Activated naive CD4-positive, alpha-beta T cell (primary cell): ENCODE data around the gene C12orf42.
"Not testable (repeated sequence)": the region's sequence is repeated elsewhere in the genome, so short reads cannot be mapped to it uniquely, and the experiment has no call there.

Experiments
- DNase-seq, 4 experiments: peaks; one replicate each; lab custom pipeline; 2025; lab: John Stamatoyannopoulos, UW

The C12orf42 gene

DNA sequence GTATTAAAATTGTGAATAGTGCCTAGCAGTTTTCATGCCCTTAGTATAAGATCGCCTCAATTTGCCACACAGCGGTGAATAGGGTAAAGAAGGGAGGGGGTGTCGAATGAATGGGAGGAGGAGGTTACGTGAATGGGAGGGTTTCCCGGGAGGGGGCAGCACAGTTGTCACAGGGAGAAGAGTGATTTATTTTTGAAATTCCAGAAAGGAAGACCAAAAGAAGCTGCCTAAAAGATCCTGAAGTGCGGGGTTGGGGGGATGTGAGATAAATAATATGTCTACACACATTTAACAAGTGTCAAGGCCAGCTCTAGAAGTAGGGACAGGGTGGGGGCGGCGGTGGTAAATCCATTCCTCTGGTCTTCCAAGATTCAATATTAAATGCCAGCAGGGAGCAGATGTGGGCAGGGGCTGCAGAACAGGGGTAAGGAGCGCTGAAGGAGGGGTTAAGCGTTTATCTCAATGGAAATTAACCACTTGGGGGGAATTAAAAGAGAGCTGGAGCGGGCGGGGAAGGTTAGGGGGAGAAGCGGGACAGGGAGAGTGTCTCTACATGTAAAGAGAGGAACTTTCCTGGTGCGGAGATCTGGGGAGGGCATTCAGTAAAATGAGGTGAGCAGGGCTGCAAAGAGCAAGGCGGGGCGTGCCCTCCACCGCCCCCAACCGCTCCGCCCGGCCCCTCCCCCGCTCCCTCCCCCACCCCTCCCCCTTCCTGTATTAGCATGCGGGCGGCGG lies 867 bp downstream of the C12orf42 start:
- no peak for DNase-seq

DNA sequence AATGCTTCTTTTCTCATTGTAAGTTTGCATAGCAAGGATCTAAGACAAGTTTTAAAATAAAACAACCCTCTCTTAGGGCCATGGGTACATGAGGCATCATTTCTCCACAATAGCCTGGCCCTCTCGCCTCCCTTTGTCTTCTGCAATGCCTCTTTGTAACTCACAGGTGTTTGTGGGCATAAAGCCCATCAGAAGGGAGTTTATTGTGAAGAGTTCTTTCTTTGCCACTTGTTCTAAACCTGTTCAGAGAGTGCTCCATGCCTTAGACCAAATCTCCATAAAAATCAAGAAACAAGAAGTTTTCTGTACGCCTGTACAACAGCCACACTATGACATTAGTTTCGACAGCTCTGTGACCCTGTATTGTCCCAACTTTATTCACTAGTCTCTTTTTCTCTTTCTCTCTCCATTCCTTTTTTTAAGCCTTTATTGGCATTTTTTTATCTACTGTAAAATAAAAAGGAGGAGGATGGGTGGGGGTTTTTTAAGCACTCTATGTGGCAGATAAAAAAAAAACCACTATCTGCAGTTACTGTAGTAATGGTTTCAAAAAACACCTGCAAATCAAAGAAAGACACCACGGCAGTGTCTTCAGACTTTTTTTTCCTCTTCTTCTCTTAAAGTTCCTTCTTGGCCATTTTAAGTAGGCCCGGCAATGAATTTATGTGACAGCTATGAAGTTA lies 1.6 kb downstream of the C12orf42 start:
- no peak for DNase-seq

DNA sequence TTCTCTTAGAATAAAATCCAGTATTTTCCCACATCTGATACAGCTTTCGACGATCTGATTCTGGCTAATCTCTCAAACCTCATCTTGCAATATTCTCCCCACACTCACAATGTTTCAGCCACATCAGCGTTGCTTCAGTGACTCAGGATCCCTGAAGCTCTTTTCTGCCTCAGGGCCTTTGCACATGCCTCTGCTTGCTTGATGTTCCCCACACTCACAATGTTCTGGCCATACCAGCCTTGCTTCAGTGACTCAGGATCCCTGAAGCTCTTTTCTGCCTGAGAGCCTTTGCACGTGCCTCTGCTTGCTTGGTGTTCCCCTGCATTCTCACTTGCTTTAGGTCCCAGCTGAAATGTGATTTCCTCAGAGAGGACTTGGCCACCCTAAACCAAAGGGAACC lies 2.6 kb downstream of the C12orf42 start:
- DNase-seq = no peak

DNA sequence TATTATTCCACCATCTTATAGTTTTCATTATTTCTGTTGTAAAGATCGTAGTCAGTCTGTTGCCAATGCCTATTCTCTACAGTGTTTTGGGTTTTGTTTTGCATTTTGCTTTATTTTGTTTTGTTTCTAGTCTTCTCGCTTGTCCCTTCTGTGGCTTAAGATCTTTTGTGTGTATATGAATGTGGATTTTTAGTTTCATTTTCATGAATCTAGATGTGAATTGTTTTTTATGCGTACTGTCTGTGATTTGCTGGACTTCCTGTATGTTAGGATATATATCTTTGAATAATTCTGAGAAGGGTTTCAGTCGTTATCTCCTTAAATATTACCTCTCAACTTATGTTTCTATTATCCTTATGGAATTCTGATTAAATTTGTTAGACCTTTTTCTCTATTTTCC lies 13.4 kb downstream of the C12orf42 start:
- DNase-seq = no peak

DNA sequence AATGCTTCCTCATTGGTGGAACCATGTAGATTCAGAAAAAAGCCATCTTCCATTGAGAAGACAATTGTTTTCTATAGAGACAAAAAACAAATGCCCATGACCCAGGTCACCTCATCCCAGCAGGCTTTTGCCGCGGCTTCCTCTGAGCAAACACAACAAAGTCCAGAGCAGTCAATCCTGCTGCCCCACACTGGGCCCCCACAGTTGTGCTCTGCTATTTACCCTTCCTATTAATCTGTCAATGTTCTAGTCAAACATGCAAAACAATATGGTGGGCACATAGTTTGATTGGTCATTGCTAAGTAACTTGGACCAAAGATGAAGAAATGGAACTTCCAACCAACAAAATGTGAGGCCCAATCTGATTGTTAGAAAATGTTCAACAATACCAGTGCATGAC lies 20.7 kb downstream of the C12orf42 start:
- no peak for DNase-seq

DNA sequence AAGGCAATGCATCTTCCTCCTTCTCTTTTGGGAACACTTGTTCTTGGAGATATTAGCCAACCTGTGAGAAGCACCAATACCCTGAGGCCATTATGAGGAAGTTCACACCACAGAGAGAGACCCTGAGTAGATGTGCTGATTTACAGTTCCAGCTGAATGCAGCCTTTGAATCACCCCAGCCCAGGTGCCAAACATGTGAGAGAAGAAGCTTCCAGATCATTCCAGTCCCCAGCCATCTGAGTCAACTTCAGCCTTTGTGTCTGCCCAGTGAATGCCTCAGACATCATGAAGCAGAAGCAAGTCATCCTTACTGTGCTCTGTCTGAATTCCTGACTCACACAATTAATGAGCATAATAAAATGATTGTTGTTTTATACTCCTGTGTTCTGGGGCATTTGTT lies 25.1 kb downstream of the C12orf42 start:
- no peak for DNase-seq

DNA sequence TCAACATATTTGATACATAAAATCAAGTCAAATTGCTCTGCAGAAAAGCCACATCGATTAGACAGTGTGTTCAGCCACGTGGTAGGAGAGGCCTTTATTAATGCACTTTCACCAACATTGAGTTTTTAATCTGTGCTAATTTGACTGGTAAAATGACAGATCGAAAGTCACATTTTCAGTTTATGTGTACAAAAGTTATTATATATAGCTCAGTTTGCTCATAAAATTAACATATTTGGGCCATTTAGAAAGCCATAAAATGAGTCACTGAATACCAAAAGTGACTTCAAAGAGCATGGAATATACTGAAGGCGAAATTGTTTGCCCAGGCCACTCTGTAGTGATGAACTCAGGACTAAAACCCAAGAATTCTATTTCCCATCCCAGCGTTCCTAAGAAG lies 26.0 kb downstream of the C12orf42 start:
- DNase-seq = no peak

DNA sequence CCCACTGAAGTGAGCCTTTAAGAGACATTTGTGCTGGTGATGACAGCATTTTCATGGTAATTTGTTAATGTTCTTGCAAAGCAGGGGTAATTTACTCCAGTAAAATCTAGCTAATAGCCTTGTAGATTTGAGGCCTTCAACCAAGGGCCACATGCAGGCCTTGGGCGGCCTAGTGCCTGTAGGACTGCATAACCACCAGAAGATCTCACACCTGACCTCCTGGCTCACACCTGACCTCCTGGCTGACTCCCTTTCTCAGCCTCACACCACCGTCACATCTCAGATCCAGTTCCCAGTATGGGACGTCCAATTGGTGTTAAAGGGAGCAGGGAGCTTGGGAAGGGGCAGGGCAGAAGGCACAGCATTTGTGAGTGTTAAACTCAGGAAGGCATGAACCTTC lies 26.9 kb downstream of the C12orf42 start:
- no peak for DNase-seq

- no peak for DNase-seq
Observed at GRCh38 chr12:103462675-103463074, 33.1 kb downstream of the C12orf42 start.

GRCh38 chr12:103457471-103457870 lies 38.3 kb downstream of the C12orf42 start:
- DNase-seq = no peak

DNA sequence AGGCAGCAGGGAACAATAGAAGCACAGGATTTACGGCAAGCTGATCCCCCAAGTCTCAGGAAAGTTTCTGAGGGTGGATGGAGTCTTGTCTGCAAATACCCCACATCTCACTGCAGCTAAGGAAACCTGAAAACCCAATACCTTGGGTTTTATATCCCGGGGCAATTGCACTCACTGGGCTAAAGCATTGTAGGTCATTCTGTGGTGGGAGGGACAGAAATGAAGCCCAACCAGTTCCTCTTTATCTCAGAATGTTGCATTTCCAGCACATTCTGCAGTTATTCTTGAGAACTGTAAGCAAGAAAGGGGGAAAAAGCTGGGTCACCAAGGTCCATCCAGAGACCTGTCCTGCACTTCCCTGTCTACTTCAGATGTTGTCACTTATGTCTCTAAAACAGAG lies 39.8 kb downstream of the C12orf42 start:
- no peak for DNase-seq

GRCh38 chr12:103455020-103455763 lies 40.6 kb downstream of the C12orf42 start:
- DNase-seq = no peak

DNA sequence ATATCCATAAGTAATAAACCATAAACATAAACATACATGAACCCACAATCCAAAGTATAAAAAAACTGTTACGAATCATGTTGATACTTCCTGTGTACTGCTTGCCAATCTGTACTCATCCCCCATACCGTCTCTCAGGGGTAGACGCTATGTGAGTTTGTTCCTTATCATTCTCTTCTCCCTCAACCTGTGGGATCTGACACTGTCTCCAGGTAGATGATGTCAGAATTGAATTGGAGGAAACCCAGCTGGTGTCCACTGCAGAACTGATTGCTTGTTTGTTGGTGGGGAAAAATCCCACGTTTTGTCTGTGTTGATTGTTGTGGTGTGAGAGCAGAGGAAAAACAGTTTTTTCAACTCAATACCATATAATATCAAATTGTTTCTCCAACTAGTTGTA lies 50.8 kb downstream of the C12orf42 start:
- no peak for DNase-seq

DNA sequence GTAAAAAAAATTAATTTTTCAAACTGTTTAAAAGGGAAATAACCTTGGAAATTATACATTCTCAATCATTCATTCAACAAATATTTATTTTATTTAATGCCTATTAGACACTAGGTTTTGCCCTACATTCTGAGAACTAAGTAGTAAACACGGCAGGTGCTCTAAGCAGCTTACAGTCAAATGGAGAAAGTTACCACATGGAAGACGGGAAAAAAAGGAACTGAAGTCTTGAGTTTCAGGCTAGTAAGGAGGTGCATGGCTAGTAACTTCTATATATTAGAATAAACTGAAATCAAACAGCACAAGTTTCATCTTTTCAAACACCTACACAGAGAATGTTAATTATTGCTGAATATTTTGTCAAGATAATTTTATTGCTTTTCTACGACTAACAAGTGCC lies 52.9 kb downstream of the C12orf42 start:
- DNase-seq = no peak

GRCh38 chr12:103442182-103442555 lies 53.6 kb downstream of the C12orf42 start:
- DNase-seq = no peak

DNA sequence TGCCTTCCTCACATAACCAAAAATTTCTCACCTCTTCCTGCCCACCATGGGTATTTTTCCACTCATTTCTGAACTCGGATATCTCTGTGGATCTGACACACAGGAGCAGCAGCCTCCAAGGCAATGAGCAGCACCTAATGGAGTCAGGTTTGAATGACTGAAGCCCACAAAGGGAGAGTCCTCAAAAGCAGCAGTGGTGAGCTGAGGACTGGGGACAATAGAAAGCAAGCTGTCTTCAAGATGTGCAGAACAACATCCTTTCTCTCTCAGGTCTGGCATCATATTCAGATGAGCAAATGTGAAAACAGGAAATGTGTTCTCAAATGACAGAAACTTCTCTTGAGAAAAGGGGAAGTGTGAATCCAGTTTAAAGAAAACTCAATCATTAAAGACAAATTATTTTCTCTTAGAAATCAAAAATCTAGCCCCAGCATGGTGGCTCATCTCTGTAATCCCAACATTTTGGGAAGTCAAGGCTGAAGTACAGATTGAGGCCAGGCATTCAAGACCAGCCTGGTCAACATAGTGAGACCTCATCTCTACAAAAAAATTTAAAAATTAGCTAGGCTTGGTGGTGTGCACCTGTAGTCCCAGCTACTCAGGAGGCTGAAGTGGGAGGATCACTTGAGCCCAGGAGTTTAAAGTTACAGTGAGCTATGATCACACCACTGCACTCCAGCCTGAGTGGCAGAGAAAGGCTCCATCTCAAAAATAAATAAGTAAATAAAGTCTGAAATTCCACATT lies 54.2 kb downstream of the C12orf42 start:
- DNase-seq = peak in 1 of 4 experiments; percentile 1

DNA sequence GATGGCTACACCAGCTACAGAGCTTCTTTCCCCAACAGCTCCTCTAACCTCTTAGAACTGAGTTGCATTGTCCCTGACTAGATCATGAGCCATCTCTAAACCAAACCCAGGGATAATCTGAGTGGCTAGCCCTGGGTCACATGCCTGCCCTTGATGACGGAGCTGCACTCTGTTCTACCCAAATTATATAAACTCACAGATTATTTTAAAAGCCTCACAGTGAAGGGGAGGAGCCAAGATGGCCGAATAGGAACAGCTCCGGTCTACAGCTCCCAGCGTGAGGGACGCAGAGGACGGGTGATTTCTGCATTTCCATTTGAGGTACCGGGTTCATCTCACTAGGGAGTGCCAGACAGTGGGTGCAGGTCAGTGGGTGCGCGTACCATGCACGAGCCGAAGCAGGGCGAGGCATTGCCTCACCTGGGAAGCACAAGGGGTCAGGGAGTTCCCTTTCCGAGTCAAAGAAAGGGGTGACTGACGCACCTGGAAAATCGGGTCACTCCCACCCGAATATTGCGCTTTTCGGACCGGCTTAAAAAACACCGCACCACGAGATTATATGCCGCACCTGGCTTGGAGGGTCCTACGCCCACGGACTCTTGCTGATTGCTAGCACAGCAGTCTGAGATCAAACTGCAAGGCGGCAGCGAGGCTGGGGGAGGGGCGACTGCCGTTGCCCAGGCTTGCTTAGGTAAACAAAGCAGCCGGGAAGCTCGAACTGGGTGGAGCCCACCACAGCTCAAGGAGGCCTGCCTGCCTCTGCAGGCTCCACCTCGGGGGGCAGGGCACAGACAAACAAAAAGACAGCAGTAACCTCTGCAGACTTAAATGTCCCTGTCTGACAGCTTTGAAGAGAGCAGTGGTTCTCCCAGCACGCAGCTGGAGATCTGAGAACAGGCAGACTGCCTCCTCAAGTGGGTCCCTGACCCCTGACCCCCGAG lies 61.3 kb downstream of the C12orf42 start:
- DNase-seq = peak in 1 of 4 experiments; percentile 7

- no peak for DNase-seq
Observed at GRCh38 chr12:103431950-103432349, 63.8 kb downstream of the C12orf42 start.

GRCh38 chr12:103431387-103431786 lies 64.4 kb downstream of the C12orf42 start:
- no peak for DNase-seq

- not testable (repeated sequence) for DNase-seq
Observed at GRCh38 chr12:103425674-103426073, 70.1 kb downstream of the C12orf42 start.
